ENCODE data around the gene SPRED3. TPM values are rescaled to one million over a fixed set of nuclear protein-coding genes. Genes with fewer than 3 reads are reported as not detected.

SPRED3 gene
- total and polyA plus RNA-seq, 4 donors = under 0.01 to 0.09 TPM; not detected in 2

GRCh38 chr19:38421856-38422255, 33.4 kb downstream of the SPRED3 start:
- TF ChIP-seq EGR1 (IDR thresholded peaks at IDR 0.05; ENCODE audit: low read depth in 2 of 2) = no peak
- TF ChIP-seq ATF3 (IDR thresholded peaks at IDR 0.05) = no peak
- no peak for TF ChIP-seq FOXA2 (IDR thresholded peaks at IDR 0.05)
- no peak for TF ChIP-seq HNF4G (IDR thresholded peaks at IDR 0.05)
- TF ChIP-seq RXRA (IDR thresholded peaks at IDR 0.05) = no peak
- TF ChIP-seq CTCF (IDR thresholded peaks at IDR 0.05; ENCODE audit: low read depth, low read length, missing input control) = no peak
- no peak for TF ChIP-seq REST (IDR thresholded peaks at IDR 0.05)
- TF ChIP-seq TAF1 (conservative IDR thresholded peaks at IDR 0.05) = no peak
- no peak for TF ChIP-seq JUND (IDR thresholded peaks at IDR 0.05)
- TF ChIP-seq RAD21 (IDR thresholded peaks at IDR 0.05) = no peak
- no peak for TF ChIP-seq FOXA1 (IDR thresholded peaks at IDR 0.05)
- H3K4me1 ChIP-seq (ENCODE audit: control insufficient read depth in 4 of 4, insufficient read depth in 4 of 4, low read length in 3 of 4) = peaks cover 0 to 4% (median 0%) of the 10 kb centered on the region in 4 donors
- no peak overlapping the region for H3K4me3 ChIP-seq (ENCODE audit: low read depth in 1 of 3, low read length in 3 of 3)
- no peak overlapping the region for H3K9ac ChIP-seq (ENCODE audit: low read depth in 1 of 2, low read length in 2 of 2)
- H3K27me3 ChIP-seq (ENCODE audit: control insufficient read depth in 4 of 4, insufficient read depth in 4 of 4, low read length in 3 of 4) = no peaks in the 10 kb centered on the region
- 83% methylated on average over 14 of the region's 14 CpGs for WGBS
- H3K9me3 ChIP-seq (ENCODE audit: control insufficient read depth in 4 of 4, low read length in 3 of 4) = no peaks in the 10 kb centered on the region
- no peaks in the 10 kb centered on the region for H3K36me3 ChIP-seq (ENCODE audit: control insufficient read depth in 4 of 4, insufficient read depth in 3 of 4, low read depth in 1 of 4, low read length in 3 of 4)
- no peak for DNase-seq (ENCODE audit: low spot score)
- no peak overlapping the region for H3K27ac ChIP-seq (ENCODE audit: low read depth in 1 of 2, low read length in 2 of 2)

- H3K36me3 ChIP-seq (ENCODE audit: control insufficient read depth in 4 of 4, insufficient read depth in 3 of 4, low read depth in 1 of 4, low read length in 3 of 4) = no peaks in the 10 kb centered on the region
- H3K9me3 ChIP-seq (ENCODE audit: control insufficient read depth in 4 of 4, low read length in 3 of 4) = no peaks in the 10 kb centered on the region
- no peak overlapping the region for H3K27ac ChIP-seq (ENCODE audit: low read depth in 1 of 2, low read length in 2 of 2)
- H3K9ac ChIP-seq (ENCODE audit: low read depth in 1 of 2, low read length in 2 of 2) = no peak overlapping the region
- no peak for DNase-seq (ENCODE audit: low spot score)
- no peak overlapping the region for H3K4me3 ChIP-seq (ENCODE audit: low read depth in 1 of 3, low read length in 3 of 3)
- 85% methylated on average over 7 of the region's 7 CpGs for WGBS
- H3K27me3 ChIP-seq (ENCODE audit: control insufficient read depth in 4 of 4, insufficient read depth in 4 of 4, low read length in 3 of 4) = no peaks in the 10 kb centered on the region
- H3K4me1 ChIP-seq (ENCODE audit: control insufficient read depth in 4 of 4, insufficient read depth in 4 of 4, low read length in 3 of 4) = peaks cover 0 to 4% (median 0%) of the 10 kb centered on the region in 4 donors
- TF ChIP-seq JUND (IDR thresholded peaks at IDR 0.05) (no peak), HNF4G (IDR thresholded peaks at IDR 0.05) (no peak), FOXA1 (IDR thresholded peaks at IDR 0.05) (no peak), YY1 (IDR thresholded peaks at IDR 0.05) (no peak), REST (IDR thresholded peaks at IDR 0.05) (no peak), FOXA2 (IDR thresholded peaks at IDR 0.05) (no peak), GABPA (IDR thresholded peaks at IDR 0.05 in 1 of 2, conservative IDR thresholded peaks at IDR 0.05 in 1 of 2) (no peak), HNF4A (conservative IDR thresholded peaks at IDR 0.05) (no peak), NR2F2 (IDR thresholded peaks at IDR 0.05) (no peak), ZBTB33 (IDR thresholded peaks at IDR 0.05) (no peak), RAD21 (IDR thresholded peaks at IDR 0.05) (no peak), SP1 (IDR thresholded peaks at IDR 0.05) (no peak), ATF3 (IDR thresholded peaks at IDR 0.05) (no peak), TAF1 (conservative IDR thresholded peaks at IDR 0.05) (no peak), EGR1 (IDR thresholded peaks at IDR 0.05; ENCODE audit: low read depth in 2 of 2) (no peak), RXRA (IDR thresholded peaks at IDR 0.05) (no peak), CTCF (IDR thresholded peaks at IDR 0.05; ENCODE audit: low read depth, low read length, missing input control) (no peak)
Measured at GRCh38 chr19:38422438-38422837, 33.9 kb downstream of the SPRED3 start.

All from liver (tissue), 9 donors.